ENCODE data around the gene CTDSP2.
"Not testable (repeated sequence)": the region's sequence is repeated elsewhere in the genome, so short reads cannot be mapped to it uniquely, and the experiment has no call there.

Gene CTDSP2

DNA sequence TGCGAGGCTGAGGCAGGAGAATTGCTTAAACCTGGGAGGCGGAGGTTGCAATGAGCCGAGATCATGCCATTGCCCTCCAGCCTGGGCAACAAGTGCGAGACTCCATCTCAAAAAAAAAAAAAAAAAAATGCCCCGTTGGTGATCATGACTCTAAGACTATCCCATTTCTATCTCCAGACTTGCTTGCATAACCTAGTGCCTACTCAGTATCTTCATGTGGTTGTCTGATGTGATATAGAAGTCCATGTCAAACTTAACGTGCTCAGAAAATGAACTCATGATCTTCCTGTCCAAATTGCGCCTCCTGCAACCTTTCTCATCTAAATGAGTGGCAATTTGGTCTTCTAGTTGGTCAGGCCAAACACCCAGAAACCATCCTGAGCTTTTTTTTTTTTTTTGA is 68.6 kb downstream of the CTDSP2 start:
- TF ChIP-seq, protein P1, sequence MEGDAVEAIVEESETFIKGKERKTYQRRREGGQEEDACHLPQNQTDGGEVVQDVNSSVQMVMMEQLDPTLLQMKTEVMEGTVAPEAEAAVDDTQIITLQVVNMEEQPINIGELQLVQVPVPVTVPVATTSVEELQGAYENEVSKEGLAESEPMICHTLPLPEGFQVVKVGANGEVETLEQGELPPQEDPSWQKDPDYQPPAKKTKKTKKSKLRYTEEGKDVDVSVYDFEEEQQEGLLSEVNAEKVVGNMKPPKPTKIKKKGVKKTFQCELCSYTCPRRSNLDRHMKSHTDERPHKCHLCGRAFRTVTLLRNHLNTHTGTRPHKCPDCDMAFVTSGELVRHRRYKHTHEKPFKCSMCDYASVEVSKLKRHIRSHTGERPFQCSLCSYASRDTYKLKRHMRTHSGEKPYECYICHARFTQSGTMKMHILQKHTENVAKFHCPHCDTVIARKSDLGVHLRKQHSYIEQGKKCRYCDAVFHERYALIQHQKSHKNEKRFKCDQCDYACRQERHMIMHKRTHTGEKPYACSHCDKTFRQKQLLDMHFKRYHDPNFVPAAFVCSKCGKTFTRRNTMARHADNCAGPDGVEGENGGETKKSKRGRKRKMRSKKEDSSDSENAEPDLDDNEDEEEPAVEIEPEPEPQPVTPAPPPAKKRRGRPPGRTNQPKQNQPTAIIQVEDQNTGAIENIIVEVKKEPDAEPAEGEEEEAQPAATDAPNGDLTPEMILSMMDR (IDR thresholded peaks at IDR 0.05; ENCODE audit: low read depth, low read length, missing control alignments) = no peak
- H3K4me3 ChIP-seq (ENCODE audit: low read depth, low read length) = no peak overlapping the region
- DNase-seq (ENCODE audit: low read depth) = no peak
- in situ Hi-C loops (cut with HindIII; ENCODE audit: low sequenced_read_pairs) = no loop called here

- DNase-seq (ENCODE audit: low read depth) = no peak
- in situ Hi-C loops (cut with HindIII; ENCODE audit: low sequenced_read_pairs) = no loop called here
- no peak overlapping the region for H3K4me3 ChIP-seq (ENCODE audit: low read depth, low read length)
- TF ChIP-seq, protein P1 (IDR thresholded peaks at IDR 0.05; ENCODE audit: low read depth, low read length, missing control alignments) = no peak
Measured at GRCh38 chr12:57777367-57777766, 69.2 kb downstream of the CTDSP2 start.

DNA sequence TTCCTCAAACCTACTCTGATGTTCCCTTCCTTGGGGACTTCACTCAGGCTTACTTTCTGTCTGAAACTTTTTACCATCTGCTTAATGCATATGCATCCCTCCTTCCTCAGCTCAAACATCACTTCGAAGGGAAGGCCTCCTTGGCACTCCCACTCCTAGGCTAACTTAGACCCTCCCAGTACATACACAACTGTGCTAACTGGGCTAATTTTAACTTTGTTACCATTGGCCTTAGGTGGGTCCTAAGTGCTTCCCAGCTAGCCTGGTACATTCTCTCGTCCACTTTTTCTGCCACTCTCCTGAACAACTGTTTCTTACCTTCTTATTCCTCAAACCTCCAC is 70.3 kb downstream of the CTDSP2 start:
- in situ Hi-C loops (cut with HindIII; ENCODE audit: low sequenced_read_pairs) = no loop called here
- no peak overlapping the region for H3K4me3 ChIP-seq (ENCODE audit: low read depth, low read length)
- no peak for DNase-seq (ENCODE audit: low read depth)
- TF ChIP-seq, protein P1 (IDR thresholded peaks at IDR 0.05; ENCODE audit: low read depth, low read length, missing control alignments) = no peak

DNA sequence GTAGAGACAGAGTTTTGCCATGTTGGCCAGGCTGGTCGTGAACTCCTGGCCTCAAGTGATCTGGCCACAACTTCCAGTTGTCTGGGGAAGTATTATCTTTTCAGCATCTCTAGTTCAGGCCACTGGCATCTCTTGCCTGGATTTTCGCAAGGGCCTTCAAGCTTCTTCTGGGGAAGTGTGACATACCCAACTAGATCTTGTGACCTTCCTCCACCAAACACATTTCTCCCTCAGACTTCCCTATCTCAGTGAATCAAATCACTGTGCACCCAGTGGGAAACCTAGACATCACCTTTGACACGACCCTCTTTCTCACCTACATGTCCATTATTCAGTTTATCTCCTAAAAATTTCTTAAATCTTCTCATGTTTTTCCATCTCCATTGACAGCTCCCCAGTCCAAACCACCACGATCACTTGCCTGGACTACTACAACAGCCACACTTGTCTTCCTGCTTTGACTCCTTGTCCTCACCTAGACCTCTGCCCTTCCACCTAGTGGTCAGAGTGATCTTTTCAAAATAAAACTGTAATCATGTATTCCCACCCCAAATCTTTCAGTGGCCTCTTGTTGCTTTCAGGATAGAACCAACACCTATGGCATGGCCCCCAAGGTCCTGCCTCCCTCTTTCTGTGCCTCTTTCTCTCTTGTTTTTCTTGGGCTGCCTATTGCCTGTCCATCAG is 70.8 kb downstream of the CTDSP2 start:
- H3K4me3 ChIP-seq (ENCODE audit: low read depth, low read length) = no peak overlapping the region
- in situ Hi-C loops (cut with HindIII; ENCODE audit: low sequenced_read_pairs) = no loop called here
- TF ChIP-seq, protein P1 (IDR thresholded peaks at IDR 0.05; ENCODE audit: low read depth, low read length, missing control alignments) = no peak
- DNase-seq (ENCODE audit: low read depth) = no peak

- TF ChIP-seq, protein P1 (IDR thresholded peaks at IDR 0.05; ENCODE audit: low read depth, low read length, missing control alignments) = no peak
- in situ Hi-C loops (cut with HindIII; ENCODE audit: low sequenced_read_pairs) = no loop called here
- no peak for DNase-seq (ENCODE audit: low read depth)
- no peak overlapping the region for H3K4me3 ChIP-seq (ENCODE audit: low read depth, low read length)
Measured at GRCh38 chr12:57775044-57775443, 71.5 kb downstream of the CTDSP2 start.

- in situ Hi-C loops (cut with HindIII; ENCODE audit: low sequenced_read_pairs); DNase-seq (ENCODE audit: low read depth); H3K4me3 ChIP-seq (ENCODE audit: low read depth, low read length): not testable (repeated sequence)
Measured at GRCh38 chr12:57774634-57775033, 71.9 kb downstream of the CTDSP2 start.

GRCh38 chr12:57772429-57773322 is 73.9 kb downstream of the CTDSP2 start, which contains the start of gene EEF1AKMT3:
Gene EEF1AKMT3, plus strand, starts transcription at chr12:57772614. Its CDS starts 111 bp downstream, at chr12:57772725.
- in situ Hi-C loops (cut with HindIII; ENCODE audit: low sequenced_read_pairs) = no loop called here
- TF ChIP-seq, protein P1 (IDR thresholded peaks at IDR 0.05; ENCODE audit: low read depth, low read length, missing control alignments) = no peak
- H3K4me3 ChIP-seq (ENCODE audit: low read depth, low read length) = peak within 1 kb of the TSS; percentile 90
- no peak for DNase-seq (ENCODE audit: low read depth)

All from astrocyte of the cerebellum (primary cell).